Skeletal muscle cell (primary cell): ENCODE results near the gene PRKCZ.

Experiments
- DNase-seq: peaks from one replicate; pipeline ENCODE4 v3.0.0-alpha.2; 2010; ENCODE audit warnings: low read depth
- H3K4me3 ChIP-seq: 2 replicates; pipeline ENCODE4 v1.5.1; 2011; ENCODE audit warnings: low read depth, mild to moderate bottlenecking, control low read depth, low read length, moderate library complexity

PRKCZ gene

GRCh38 chr1:2097386-2098300 is 47.4 kb downstream of the PRKCZ start:
- no peak for DNase-seq
- no peak overlapping the region for H3K4me3 ChIP-seq

DNA sequence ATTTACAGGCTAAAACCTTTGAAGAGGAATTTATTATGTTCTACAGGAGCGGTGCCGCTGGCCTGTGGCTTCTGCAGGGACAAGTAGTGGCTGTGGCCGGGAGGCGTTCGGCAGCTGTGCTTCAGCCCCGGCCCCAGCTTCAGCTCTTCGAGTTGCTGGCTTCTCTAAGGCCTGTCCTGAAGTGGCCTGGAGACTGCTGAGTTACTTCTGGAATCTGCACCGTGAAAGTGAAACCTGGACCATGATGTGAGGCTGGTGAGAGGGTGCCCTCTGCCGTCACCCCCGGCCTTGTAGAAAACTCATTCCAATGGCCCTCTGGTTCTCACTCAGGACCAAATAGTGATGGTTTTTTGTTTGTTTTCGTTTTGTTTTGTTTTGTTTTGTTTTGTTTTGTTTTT is 48.1 kb downstream of the PRKCZ start:
- H3K4me3 ChIP-seq = no peak overlapping the region
- DNase-seq = no peak

- no peak for DNase-seq
Observed at GRCh38 chr1:2098839-2099785, 48.9 kb downstream of the PRKCZ start.

DNA sequence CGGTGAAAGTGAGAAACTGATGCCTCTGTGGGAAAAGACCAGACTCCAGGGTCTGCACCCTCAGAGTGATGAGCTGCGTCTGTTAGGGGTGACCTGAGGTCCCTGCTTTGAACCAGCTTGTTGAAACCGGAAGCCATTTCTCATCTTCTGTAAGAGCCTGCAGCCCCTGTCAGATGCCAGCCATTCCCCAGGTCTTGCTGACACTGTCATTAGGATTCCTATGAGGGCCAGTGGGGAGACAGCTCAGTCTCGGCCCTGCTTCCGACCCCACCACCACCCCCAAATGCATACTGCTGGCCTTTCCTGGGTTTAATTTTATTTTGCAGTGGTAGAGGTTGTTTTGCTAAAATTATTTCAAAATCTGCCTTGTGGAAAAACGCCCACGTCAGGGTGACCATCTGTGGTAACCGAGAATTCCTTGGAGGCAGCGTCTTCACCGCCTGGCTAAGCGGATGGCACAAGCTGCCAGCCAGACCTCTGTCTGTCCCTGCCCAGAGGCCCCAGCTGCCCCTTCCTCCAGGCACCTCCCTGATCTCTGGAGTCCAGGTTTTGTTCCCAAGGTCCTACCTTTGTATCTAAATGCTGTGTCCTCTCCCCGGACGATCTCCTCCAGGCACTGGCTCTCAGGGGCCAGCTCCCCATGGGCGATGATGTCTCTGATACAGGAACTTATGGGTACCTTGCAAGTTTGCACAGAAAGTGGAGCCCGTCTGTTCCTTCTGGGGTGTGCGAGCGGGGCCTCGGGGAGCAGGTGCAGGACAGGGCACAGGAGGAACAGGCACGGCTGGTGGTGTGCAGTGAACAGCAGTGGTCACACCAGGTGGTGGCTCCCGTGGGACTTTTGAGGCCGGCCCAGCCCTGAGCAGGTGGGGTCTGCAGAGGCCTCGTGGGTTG is 49.9 kb downstream of the PRKCZ start:
- no peak overlapping the region for H3K4me3 ChIP-seq
- DNase-seq = no peak

More at GRCh38 chr1:2098839-2099785, 48.9 kb downstream of the PRKCZ start:
- H3K4me3 ChIP-seq = no peak overlapping the region

- no peak overlapping the region for H3K4me3 ChIP-seq
- DNase-seq = no peak
Observed at GRCh38 chr1:2100780-2101108, 50.5 kb downstream of the PRKCZ start.

- no peak overlapping the region for H3K4me3 ChIP-seq
- no peak for DNase-seq
Observed at GRCh38 chr1:2101531-2101930, 51.3 kb downstream of the PRKCZ start.

- no peak overlapping the region for H3K4me3 ChIP-seq
- DNase-seq = no peak
Observed at GRCh38 chr1:2101946-2102345, 51.7 kb downstream of the PRKCZ start.

- no peak for DNase-seq
- H3K4me3 ChIP-seq = no peak overlapping the region
Observed at GRCh38 chr1:2102753-2103152, 52.5 kb downstream of the PRKCZ start.

- no peak for DNase-seq
Observed at GRCh38 chr1:2103266-2103900, 53.2 kb downstream of the PRKCZ start.

GRCh38 chr1:2103901-2104590 is 53.8 kb downstream of the PRKCZ start:
- DNase-seq = no peak
- H3K4me3 ChIP-seq = no peak overlapping the region

More at GRCh38 chr1:2103266-2103900, 53.2 kb downstream of the PRKCZ start:
- H3K4me3 ChIP-seq = no peak overlapping the region

- no peak overlapping the region for H3K4me3 ChIP-seq
- no peak for DNase-seq
Observed at GRCh38 chr1:2104621-2105427, 54.6 kb downstream of the PRKCZ start.

- H3K4me3 ChIP-seq = no peak overlapping the region
- DNase-seq = no peak
Observed at GRCh38 chr1:2105781-2106524, 55.7 kb downstream of the PRKCZ start.

- DNase-seq = no peak
Observed at GRCh38 chr1:2106659-2107405, 56.6 kb downstream of the PRKCZ start.

GRCh38 chr1:2107586-2108212 is 57.5 kb downstream of the PRKCZ start:
- no peak overlapping the region for H3K4me3 ChIP-seq
- DNase-seq = no peak

More at GRCh38 chr1:2106659-2107405, 56.6 kb downstream of the PRKCZ start:
- no peak overlapping the region for H3K4me3 ChIP-seq

DNA sequence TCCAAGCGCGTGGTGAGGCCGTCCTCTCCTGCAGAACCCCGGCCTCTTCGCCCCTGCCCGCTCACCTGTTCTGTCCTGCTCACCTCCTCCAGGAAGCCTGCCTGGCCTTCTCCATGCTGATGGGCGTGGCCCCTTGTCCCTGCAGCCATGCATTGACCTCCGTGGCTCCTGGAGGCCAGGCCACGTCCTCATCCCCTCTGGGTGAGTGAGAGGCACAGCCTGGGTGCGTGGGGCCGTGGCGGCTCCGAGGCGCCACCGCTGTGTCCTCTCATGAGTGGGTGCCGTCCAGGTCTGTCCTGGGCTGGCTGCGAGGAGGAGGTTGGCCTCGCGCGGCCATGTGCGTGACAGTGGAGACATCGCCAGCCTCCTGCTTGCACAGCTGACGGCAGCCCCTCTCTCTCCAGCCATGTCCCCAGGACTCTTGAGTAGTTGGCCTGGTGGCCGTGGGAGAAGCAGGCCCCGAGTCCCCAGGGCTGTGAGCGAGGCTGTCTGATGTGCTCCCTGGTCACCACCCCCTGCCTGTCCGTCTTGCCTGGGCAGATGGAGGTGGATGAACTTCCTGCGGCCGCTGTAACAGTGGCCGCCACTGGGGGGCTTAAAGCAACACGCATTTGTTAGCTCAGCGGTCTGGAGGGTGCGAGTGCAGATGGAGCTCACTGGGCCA is 58.1 kb downstream of the PRKCZ start:
- DNase-seq = no peak
- H3K4me3 ChIP-seq = no peak overlapping the region
